PFSK-1 (cell line): ENCODE measurements around the gene ARHGAP19.

Experiments used
- POLR2AphosphoS5 ChIP-seq: IDR thresholded peaks from 2 replicates; pipeline ENCODE4 v1.6.1; 2012; ENCODE audit warnings: low read depth, mild to moderate bottlenecking, control low read depth, low read length, moderate library complexity
- SIN3A ChIP-seq: IDR thresholded peaks from 2 replicates; pipeline ENCODE4 v1.6.1; 2012; ENCODE audit warnings: mild to moderate bottlenecking, low read length, moderate library complexity, borderline replicate concordance; ENCODE audit not compliant: insufficient read depth
- TAF1 ChIP-seq: IDR thresholded peaks from 2 replicates; pipeline ENCODE4 v1.6.1; 2012; ENCODE audit warnings: low read length, control low read depth, borderline replicate concordance; ENCODE audit not compliant: insufficient read depth
- TF ChIP-seq, protein P1 (sequence below), 2 experiments: IDR thresholded peaks; 2 replicates each; pipeline versions ENCODE4 v1.6.1 to v1.8.0; 2011 to 2012; ENCODE audit warnings: low read depth in 2 of 2, low read length in 2 of 2, control low read depth in 1 of 2, inconsistent platforms in 1 of 2, mild to moderate bottlenecking in 1 of 2, moderate library complexity in 1 of 2; ENCODE audit not compliant: insufficient read depth in 1 of 2

DNA sequence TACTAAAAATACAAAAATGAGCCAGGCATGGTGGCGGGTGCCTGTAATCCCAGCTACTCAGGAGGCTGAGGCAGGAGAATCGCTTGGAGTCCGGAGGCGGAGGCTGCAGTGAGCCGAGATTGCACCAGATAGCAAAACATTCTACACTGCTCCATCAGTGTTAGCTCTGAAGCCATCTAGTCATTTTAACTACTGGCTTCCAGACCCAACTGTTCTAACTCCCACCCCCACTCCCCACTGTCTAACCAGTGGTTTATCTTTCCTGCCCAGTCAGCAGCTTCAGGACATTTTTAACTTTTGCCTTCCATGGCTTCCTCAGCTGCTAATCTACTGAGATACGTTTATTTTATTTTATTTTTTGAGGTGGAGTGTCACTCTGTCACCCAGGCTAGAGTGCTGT lies 20.5 kb upstream of the ARHGAP19 start:
- TF ChIP-seq POLR2AphosphoS5 (no peak), TAF1 (no peak), SIN3A (no peak)
- TF ChIP-seq, protein P1, sequence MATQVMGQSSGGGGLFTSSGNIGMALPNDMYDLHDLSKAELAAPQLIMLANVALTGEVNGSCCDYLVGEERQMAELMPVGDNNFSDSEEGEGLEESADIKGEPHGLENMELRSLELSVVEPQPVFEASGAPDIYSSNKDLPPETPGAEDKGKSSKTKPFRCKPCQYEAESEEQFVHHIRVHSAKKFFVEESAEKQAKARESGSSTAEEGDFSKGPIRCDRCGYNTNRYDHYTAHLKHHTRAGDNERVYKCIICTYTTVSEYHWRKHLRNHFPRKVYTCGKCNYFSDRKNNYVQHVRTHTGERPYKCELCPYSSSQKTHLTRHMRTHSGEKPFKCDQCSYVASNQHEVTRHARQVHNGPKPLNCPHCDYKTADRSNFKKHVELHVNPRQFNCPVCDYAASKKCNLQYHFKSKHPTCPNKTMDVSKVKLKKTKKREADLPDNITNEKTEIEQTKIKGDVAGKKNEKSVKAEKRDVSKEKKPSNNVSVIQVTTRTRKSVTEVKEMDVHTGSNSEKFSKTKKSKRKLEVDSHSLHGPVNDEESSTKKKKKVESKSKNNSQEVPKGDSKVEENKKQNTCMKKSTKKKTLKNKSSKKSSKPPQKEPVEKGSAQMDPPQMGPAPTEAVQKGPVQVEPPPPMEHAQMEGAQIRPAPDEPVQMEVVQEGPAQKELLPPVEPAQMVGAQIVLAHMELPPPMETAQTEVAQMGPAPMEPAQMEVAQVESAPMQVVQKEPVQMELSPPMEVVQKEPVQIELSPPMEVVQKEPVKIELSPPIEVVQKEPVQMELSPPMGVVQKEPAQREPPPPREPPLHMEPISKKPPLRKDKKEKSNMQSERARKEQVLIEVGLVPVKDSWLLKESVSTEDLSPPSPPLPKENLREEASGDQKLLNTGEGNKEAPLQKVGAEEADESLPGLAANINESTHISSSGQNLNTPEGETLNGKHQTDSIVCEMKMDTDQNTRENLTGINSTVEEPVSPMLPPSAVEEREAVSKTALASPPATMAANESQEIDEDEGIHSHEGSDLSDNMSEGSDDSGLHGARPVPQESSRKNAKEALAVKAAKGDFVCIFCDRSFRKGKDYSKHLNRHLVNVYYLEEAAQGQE (IDR thresholded peaks at IDR 0.05; ENCODE audit: insufficient read depth in 1 of 2, low read depth in 2 of 2, low read length in 2 of 2) = no peak
